OCI-LY3 (cell line): ENCODE measurements around the gene RBM23.
"Not testable (repeated sequence)": the region's sequence is repeated elsewhere in the genome, so short reads cannot be mapped to it uniquely, and the experiment has no call there.

Source experiments
- H2AFZ ChIP-seq: fragments of 200-600, 300-600 bp; shearing (Covaris generic); 2 replicates; pipeline ENCODE4 v1.6.0; 2014; ENCODE audit warnings: antibody characterized with exemption, low read depth, low read length
- H3K27ac ChIP-seq: fragments of 200-600, 300-600 bp; sonication (generic); 2 replicates; pipeline ENCODE4 v1.5.1; 2014; ENCODE audit warnings: mild to moderate bottlenecking, low read length, moderate library complexity, mixed read lengths
- H3K27me3 ChIP-seq: fragments of 200-600, 300-600 bp; sonication (generic); 2 replicates; pipeline ENCODE4 v1.6.1; 2014; ENCODE audit warnings: low read depth, low read length, mixed read lengths
- H3K36me3 ChIP-seq: fragments of 200-600, 300-600 bp; sonication (generic); replicated peaks from 2 replicates; pipeline ENCODE3; 2014; ENCODE audit warnings: low read depth, low read length, mixed read lengths
- H3K4me1 ChIP-seq: fragments of 300-600, 200-600 bp; sonication (generic); 2 replicates; pipeline ENCODE4 v1.6.1; 2014; ENCODE audit warnings: low read length, mixed read lengths
- H3K4me2 ChIP-seq: fragments of 200-600, 300-600 bp; sonication (generic); 2 replicates; pipeline ENCODE4 v1.6.1; 2014; ENCODE audit warnings: low read length, mixed read lengths
- H3K4me3 ChIP-seq: fragments of 300-600, 200-600 bp; sonication (generic); 2 replicates; pipeline ENCODE4 v1.5.1; 2014; ENCODE audit warnings: antibody characterized with exemption, mild to moderate bottlenecking, low read length, moderate library complexity
- H3K79me2 ChIP-seq: fragments of 300-600, 200-600 bp; shearing (Covaris generic); 2 replicates; pipeline ENCODE4 v1.6.1; 2014; ENCODE audit warnings: mild to moderate bottlenecking, low read length, mixed read lengths
- H3K9ac ChIP-seq: fragments of 300-600, 200-600 bp; shearing (Covaris generic); 2 replicates; pipeline ENCODE4 v1.6.0; 2014; ENCODE audit warnings: mild to moderate bottlenecking, low read length, moderate library complexity
- H3K9me3 ChIP-seq: fragments of 200-600, 300-600 bp; shearing (Covaris generic); 2 replicates; pipeline ENCODE4 v1.6.1; 2014; ENCODE audit warnings: low read length, mixed read lengths; ENCODE audit not compliant: insufficient read depth
- H4K20me1 ChIP-seq: fragments of 200-600, 300-600 bp; sonication (generic); 2 replicates; pipeline ENCODE4 v1.6.1; 2016; ENCODE audit warnings: low read length, mixed read lengths; ENCODE audit not compliant: insufficient read depth
- EZH2phosphoT487 ChIP-seq: fragments of 200-600 bp; shearing (Covaris generic); IDR thresholded peaks from 2 replicates; pipeline ENCODE4 v1.6.1; 2018; ENCODE audit warnings: antibody characterized with exemption, mixed run types, low read depth
- TF ChIP-seq, protein P1 (sequence below): fragments of 200-600, 300-600 bp; sonication (generic); IDR thresholded peaks from 2 replicates; pipeline ENCODE4 v1.5.1; 2014; ENCODE audit warnings: antibody characterized with exemption, low read length, low read depth

RBM23 gene

GRCh38 chr14:22918804-22919600 lies at the start of gene RBM23:
Gene RBM23 (minus strand): TSS chr14:22919149.
- H3K9ac ChIP-seq: peak within 1 kb of the TSS; percentile 88
- H4K20me1 ChIP-seq: no peaks in the 10 kb centered on the region
- H3K9me3 ChIP-seq: no peaks in the 10 kb centered on the region
- H3K79me2 ChIP-seq: peaks cover 42% of the 10 kb centered on the region
- H3K4me2 ChIP-seq: peak within 1 kb of the TSS; percentile 91
- peak within 1 kb of the TSS; percentile 82 for H2AFZ ChIP-seq
- H3K4me1 ChIP-seq: peaks cover 13% of the 10 kb centered on the region
- peak within 1 kb of the TSS; percentile 88 for H3K27ac ChIP-seq
- peak within 1 kb of the TSS; percentile 85 for H3K4me3 ChIP-seq
- H3K27me3 ChIP-seq: no peaks in the 10 kb centered on the region
- H3K36me3 ChIP-seq: peaks cover 36% of the 10 kb centered on the region
- TF ChIP-seq, protein P1, sequence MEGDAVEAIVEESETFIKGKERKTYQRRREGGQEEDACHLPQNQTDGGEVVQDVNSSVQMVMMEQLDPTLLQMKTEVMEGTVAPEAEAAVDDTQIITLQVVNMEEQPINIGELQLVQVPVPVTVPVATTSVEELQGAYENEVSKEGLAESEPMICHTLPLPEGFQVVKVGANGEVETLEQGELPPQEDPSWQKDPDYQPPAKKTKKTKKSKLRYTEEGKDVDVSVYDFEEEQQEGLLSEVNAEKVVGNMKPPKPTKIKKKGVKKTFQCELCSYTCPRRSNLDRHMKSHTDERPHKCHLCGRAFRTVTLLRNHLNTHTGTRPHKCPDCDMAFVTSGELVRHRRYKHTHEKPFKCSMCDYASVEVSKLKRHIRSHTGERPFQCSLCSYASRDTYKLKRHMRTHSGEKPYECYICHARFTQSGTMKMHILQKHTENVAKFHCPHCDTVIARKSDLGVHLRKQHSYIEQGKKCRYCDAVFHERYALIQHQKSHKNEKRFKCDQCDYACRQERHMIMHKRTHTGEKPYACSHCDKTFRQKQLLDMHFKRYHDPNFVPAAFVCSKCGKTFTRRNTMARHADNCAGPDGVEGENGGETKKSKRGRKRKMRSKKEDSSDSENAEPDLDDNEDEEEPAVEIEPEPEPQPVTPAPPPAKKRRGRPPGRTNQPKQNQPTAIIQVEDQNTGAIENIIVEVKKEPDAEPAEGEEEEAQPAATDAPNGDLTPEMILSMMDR: no peak
- no peak for TF ChIP-seq EZH2phosphoT487

- H3K79me2 ChIP-seq: no peaks in the 10 kb centered on the region
- H2AFZ ChIP-seq: no peak overlapping the region
- H3K4me1 ChIP-seq: no peaks in the 10 kb centered on the region
- no peak overlapping the region for H3K9ac ChIP-seq
- H3K27ac ChIP-seq: no peak overlapping the region
- TF ChIP-seq, protein P1: no peak
- TF ChIP-seq EZH2phosphoT487: no peak
- no peaks in the 10 kb centered on the region for H3K9me3 ChIP-seq
- no peaks in the 10 kb centered on the region for H3K36me3 ChIP-seq
- H3K27me3 ChIP-seq: no peaks in the 10 kb centered on the region
- no peaks in the 10 kb centered on the region for H4K20me1 ChIP-seq
- no peak overlapping the region for H3K4me2 ChIP-seq
- H3K4me3 ChIP-seq: no peak overlapping the region
Observed at GRCh38 chr14:22966783-22967269, 47.9 kb upstream of the RBM23 start.

DNA sequence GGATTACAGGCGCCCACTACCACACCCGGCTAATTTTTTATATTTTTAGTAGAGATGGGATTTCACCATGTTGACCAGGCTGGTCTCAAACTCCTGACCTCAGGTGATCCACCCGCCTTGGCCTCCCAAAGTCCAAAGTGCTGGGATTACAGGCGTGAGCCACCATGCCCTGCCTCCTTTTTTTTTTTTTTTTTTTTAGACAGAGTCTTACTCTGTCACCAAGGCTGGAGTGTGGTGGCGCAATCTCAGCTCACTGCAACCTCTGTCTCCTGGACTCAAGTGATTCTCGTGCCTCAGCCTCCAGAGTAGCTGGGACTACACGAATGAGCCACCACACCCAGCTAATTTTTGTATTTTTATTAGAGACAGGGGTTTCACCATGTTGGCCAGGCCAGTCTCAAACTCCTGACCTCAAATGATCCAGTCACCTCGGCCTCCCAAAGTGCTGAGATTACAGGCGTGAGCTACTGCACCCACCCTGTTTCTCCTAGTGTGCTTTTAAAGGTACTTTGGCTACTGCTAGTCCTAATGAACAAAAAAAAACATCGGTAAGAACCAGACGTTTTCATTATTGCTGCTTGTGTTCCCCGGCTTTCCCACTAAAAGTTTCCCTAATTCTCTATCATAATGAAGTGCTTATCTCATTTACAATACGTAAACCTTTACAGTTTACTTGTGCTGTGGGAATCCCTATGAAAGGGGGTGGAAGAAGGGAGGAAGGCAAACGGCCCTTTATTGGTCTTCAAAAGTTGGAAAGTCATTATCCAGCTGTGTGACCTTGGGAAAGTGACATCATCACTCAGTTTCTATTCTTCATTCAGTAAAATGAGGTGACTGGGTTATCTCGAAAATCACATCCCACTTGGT lies 47.2 kb upstream of the RBM23 start:
- not testable (repeated sequence) for H3K27ac ChIP-seq, H2AFZ ChIP-seq, H3K79me2 ChIP-seq, H3K9me3 ChIP-seq, H3K4me3 ChIP-seq, H3K4me2 ChIP-seq, H3K36me3 ChIP-seq, H4K20me1 ChIP-seq, H3K27me3 ChIP-seq, H3K4me1 ChIP-seq, H3K9ac ChIP-seq

DNA sequence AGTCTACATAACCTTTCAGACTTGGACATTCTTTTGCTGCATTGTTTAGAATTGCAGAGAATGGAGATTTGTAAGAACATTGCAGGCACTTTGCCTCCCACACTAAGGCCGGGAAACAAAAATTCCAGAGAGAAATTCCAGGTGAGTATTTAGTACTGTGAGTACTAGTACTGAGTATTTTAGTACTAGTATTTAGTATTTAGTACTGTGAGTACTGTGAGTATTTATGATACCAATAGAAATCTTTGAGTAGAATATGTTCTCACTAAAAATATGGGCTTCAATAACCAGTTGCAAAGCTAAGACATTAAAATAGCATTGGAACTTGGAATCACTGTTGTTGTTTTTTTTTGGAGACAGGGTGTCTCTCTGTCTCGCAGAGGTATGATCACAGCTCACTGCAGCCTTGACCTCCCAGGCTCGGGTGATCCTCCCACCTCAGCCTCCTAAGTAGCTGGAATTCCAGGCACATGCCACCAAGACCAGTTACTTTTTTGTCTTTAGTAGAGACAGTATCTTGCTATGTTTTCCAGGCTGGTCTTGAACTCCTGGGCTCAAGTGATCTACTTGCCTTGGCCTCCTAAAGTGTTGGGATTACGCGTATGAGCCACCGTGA lies 43.2 kb upstream of the RBM23 start:
- H3K4me2 ChIP-seq: no peak overlapping the region
- H3K4me1 ChIP-seq: peaks cover 3% of the 10 kb centered on the region
- no peaks in the 10 kb centered on the region for H3K9me3 ChIP-seq
- no peak for TF ChIP-seq EZH2phosphoT487
- TF ChIP-seq, protein P1: no peak
- H2AFZ ChIP-seq: no peak overlapping the region
- H4K20me1 ChIP-seq: no peaks in the 10 kb centered on the region
- no peaks in the 10 kb centered on the region for H3K36me3 ChIP-seq
- H3K9ac ChIP-seq: no peak overlapping the region
- H3K27ac ChIP-seq: no peak overlapping the region
- no peaks in the 10 kb centered on the region for H3K79me2 ChIP-seq
- no peak overlapping the region for H3K4me3 ChIP-seq
- no peaks in the 10 kb centered on the region for H3K27me3 ChIP-seq
